Colonic mucosa (tissue), 4 donors: ENCODE results near the gene TNFRSF13B. TPM values are rescaled to one million over a fixed set of nuclear protein-coding genes. Genes with fewer than 3 reads are reported as not detected.
A peak's percentile ranks its signal among the peaks of the same experiment; 100 is the strongest.
"Not testable (repeated sequence)": the region's sequence is repeated elsewhere in the genome, so short reads cannot be mapped to it uniquely, and the experiment has no call there.

Source experiments
- DNase-seq: peaks from one replicate; pipeline ENCODE4 v3.0.0-alpha.2; 2020
- H3K27ac ChIP-seq: fragments of 200-600 bp; one replicate; pipeline ENCODE4 v1.8.0; 2021
- H3K27me3 ChIP-seq: fragments of 200-600 bp; one replicate; pipeline ENCODE4 v1.8.0; 2021
- H3K36me3 ChIP-seq: fragments of 200-600 bp; one replicate; pipeline ENCODE4 v1.8.0; 2021
- H3K4me1 ChIP-seq: fragments of 200-600 bp; one replicate; pipeline ENCODE4 v1.8.0; 2021; ENCODE audit warnings: mild to moderate bottlenecking
- H3K4me3 ChIP-seq: fragments of 200-600 bp; one replicate; pipeline ENCODE4 v1.8.0; 2021
- H3K9ac ChIP-seq, 2 donors: one replicate each; pipeline ENCODE4 v1.7.0; 2013; ENCODE audit warnings: control low read depth in 2 of 2, low read depth in 2 of 2, low read length in 2 of 2
- H3K9me3 ChIP-seq: fragments of 200-600 bp; one replicate; pipeline ENCODE4 v1.8.0; 2021
- CTCF ChIP-seq: fragments of 200-600 bp; IDR thresholded peaks from one replicate; pipeline ENCODE4 v1.8.0; 2022; ENCODE audit warnings: antibody characterized with exemption, mild to moderate bottlenecking
- intact Hi-C: fragments of 100-400 bp; cut with DNase I; formaldehyde crosslinking; loops from one replicate; pipeline ENCODE4 v1.14.1; 2022
- total RNA-seq, 2 donors: library from RNA; stranded (reverse); fragmentation: NEBNext Ultra II Directional in 1 of 2; extraction: Animal tissue kit (Norgen Biotek cat#: 25700) in 1 of 2; gene quantifications; one replicate each; pipeline ENCODE4 v1.2.1, GENCODE V29; 2021
- donor health status: healthy.
- donor health status: DM: no; HTN: no; CAD: no.
- donor health status: DM: no; HTN: no; CAD: no.

TNFRSF13B gene
- total RNA-seq, 2 donors from 2014 or later, result 0.42 to 1.1 TPM

GRCh38 chr17:17001874-17002520 lies 30.1 kb upstream of the TNFRSF13B start:
- H3K4me3 ChIP-seq, result no peak overlapping the region

GRCh38 chr17:17001076-17001777 lies 29.3 kb upstream of the TNFRSF13B start:
- H3K27me3 ChIP-seq, result no peaks in the 10 kb centered on the region
- H3K27ac ChIP-seq, result no peak overlapping the region
- TF ChIP-seq CTCF, result no peak
- no peaks in the 10 kb centered on the region for H3K36me3 ChIP-seq
- intact Hi-C loops, result loop anchor here (5.0 kb wide), 2 partner anchors 146 to 311 kb away; no protein-coding TSS in a partner anchor
- H3K4me1 ChIP-seq, result no peaks in the 10 kb centered on the region
- H3K9ac ChIP-seq, result no peak overlapping the region
- no peak overlapping the region for H3K4me3 ChIP-seq
- H3K9me3 ChIP-seq, result no peaks in the 10 kb centered on the region
- no peak for DNase-seq

More at GRCh38 chr17:17001874-17002520, 30.1 kb upstream of the TNFRSF13B start:
- Histone ChIP-seq H3K27me3 (no peaks in the 10 kb centered on the region), H3K36me3 (no peaks in the 10 kb centered on the region), H3K9me3 (no peaks in the 10 kb centered on the region), H3K4me1 (no peaks in the 10 kb centered on the region), H3K9ac (no peak overlapping the region), H3K27ac (no peak overlapping the region)
- DNase-seq, result peak; percentile 77
- peak; percentile 95 for TF ChIP-seq CTCF
- intact Hi-C loops, result loop anchor here (5.0 kb wide), 2 partner anchors 145 to 310 kb away; no protein-coding TSS in a partner anchor

- Histone ChIP-seq H3K9ac (no peak overlapping the region), H3K9me3 (no peaks in the 10 kb centered on the region), H3K4me1 (no peaks in the 10 kb centered on the region), H3K4me3 (no peak overlapping the region), H3K27me3 (no peaks in the 10 kb centered on the region), H3K36me3 (no peaks in the 10 kb centered on the region), H3K27ac (no peak overlapping the region)
- intact Hi-C loops, result loop anchor here (5.0 kb wide), 2 partner anchors 147 to 312 kb away; no protein-coding TSS in a partner anchor
- DNase-seq, result no peak
- TF ChIP-seq CTCF, result no peak
Measured at GRCh38 chr17:16999931-17000625, 28.2 kb upstream of the TNFRSF13B start.

- Histone ChIP-seq H3K4me1 (no peaks in the 10 kb centered on the region), H3K36me3 (no peaks in the 10 kb centered on the region), H3K9me3 (no peaks in the 10 kb centered on the region), H3K4me3 (no peak overlapping the region), H3K27me3 (no peaks in the 10 kb centered on the region), H3K9ac (no peak overlapping the region), H3K27ac (no peak overlapping the region)
- TF ChIP-seq CTCF, result no peak
- DNase-seq, result no peak
- intact Hi-C loops, result no loop called here
Measured at GRCh38 chr17:16997514-16998429, 25.9 kb upstream of the TNFRSF13B start.

GRCh38 chr17:16996726-16997125 lies 24.8 kb upstream of the TNFRSF13B start:
- DNase-seq, H3K9me3 ChIP-seq, intact Hi-C loops: not testable (repeated sequence)

More at GRCh38 chr17:16996726-16997125, 24.8 kb upstream of the TNFRSF13B start:
- H3K27me3 ChIP-seq, H3K9ac ChIP-seq, H3K4me1 ChIP-seq, H3K4me3 ChIP-seq, H3K27ac ChIP-seq, H3K36me3 ChIP-seq: not testable (repeated sequence)
